ENCODE data around the gene DISC1. TPM values are rescaled to one million over a fixed set of nuclear protein-coding genes. Genes with fewer than 3 reads are reported as not detected.

Gene DISC1
- total and polyA plus RNA-seq, 11 donors = 0.76 to 12.8 (median 4.3) TPM

DNA sequence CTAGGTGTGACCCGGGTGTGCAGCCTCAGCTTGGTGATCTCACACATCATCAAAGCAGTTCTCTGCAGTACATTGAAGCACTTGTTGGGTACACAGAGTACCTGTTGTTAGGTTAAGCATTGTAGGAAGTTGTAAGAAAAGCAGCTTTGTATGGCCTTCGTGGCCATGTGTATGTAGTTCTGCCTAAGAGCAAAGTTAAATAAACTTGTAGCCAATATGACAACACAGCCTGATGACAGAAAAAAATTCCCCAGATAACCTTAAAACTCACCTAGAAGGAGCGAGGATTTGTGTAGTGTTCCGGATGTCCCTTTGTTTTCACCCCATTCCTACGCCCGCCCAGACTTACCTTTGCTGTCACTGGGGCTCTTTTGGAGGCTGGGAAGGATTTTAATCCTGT is 48.0 kb downstream of the DISC1 start:
- DNase-seq (no peak), ATAC-seq (no peak)
- TF ChIP-seq, protein P1, sequence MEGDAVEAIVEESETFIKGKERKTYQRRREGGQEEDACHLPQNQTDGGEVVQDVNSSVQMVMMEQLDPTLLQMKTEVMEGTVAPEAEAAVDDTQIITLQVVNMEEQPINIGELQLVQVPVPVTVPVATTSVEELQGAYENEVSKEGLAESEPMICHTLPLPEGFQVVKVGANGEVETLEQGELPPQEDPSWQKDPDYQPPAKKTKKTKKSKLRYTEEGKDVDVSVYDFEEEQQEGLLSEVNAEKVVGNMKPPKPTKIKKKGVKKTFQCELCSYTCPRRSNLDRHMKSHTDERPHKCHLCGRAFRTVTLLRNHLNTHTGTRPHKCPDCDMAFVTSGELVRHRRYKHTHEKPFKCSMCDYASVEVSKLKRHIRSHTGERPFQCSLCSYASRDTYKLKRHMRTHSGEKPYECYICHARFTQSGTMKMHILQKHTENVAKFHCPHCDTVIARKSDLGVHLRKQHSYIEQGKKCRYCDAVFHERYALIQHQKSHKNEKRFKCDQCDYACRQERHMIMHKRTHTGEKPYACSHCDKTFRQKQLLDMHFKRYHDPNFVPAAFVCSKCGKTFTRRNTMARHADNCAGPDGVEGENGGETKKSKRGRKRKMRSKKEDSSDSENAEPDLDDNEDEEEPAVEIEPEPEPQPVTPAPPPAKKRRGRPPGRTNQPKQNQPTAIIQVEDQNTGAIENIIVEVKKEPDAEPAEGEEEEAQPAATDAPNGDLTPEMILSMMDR (IDR thresholded peaks at IDR 0.05) = no peak
- no peak for TF ChIP-seq POLR2A (IDR thresholded peaks at IDR 0.05)
- peaks cover 0 to 4% (median 0%) of the 10 kb centered on the region in 12 donors for H3K4me1 ChIP-seq
- H3K9me3 ChIP-seq = peaks cover 0 to 17% (median 8%) of the 10 kb centered on the region in 12 donors
- H3K4me3 ChIP-seq = no peak overlapping the region
- H3K27ac ChIP-seq = no peak overlapping the region
- no peaks in the 10 kb centered on the region for H3K27me3 ChIP-seq
- 92 to 94% (median 93%) methylated on average over 6 of the region's 6 CpGs for WGBS, 4 donors
- H3K36me3 ChIP-seq = peaks cover 0 to 5% (median 0%) of the 10 kb centered on the region in 9 donors
- intact Hi-C loops (cut with DNase I) = no loop called here

DNA sequence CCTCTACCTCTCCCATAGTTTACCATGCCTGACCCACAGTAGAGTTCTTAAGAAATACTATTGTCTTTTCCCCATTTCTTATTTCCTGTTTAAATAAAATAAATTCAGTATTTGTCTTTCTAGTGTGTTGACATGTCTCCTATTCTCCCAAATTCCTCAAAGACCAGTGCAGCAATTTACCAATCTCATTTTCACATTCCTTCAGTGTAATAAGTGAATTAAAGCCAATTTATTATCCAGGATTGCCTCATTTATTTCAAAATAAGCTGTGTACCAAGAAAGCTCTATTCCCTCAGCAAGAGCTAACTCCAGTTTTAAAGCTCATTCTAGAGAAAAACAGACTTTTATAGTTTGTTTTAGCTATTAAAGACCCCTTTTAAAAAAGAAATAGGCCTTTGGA is 49.9 kb downstream of the DISC1 start:
- Histone ChIP-seq H3K27ac (no peak overlapping the region), H3K4me3 (no peak overlapping the region), H3K27me3 (no peaks in the 10 kb centered on the region), H3K9me3 (no peaks in the 10 kb centered on the region), H3K36me3 (peaks cover 0 to 5% (median 0%) of the 10 kb centered on the region in 9 donors), H3K4me1 (peaks cover 0 to 4% (median 0%) of the 10 kb centered on the region in 12 donors)
- DNase-seq (no peak), ATAC-seq (no peak)
- TF ChIP-seq, protein P1 (IDR thresholded peaks at IDR 0.05) = no peak
- no peak for TF ChIP-seq POLR2A (IDR thresholded peaks at IDR 0.05)
- intact Hi-C loops (cut with DNase I) = no loop called here

DNA sequence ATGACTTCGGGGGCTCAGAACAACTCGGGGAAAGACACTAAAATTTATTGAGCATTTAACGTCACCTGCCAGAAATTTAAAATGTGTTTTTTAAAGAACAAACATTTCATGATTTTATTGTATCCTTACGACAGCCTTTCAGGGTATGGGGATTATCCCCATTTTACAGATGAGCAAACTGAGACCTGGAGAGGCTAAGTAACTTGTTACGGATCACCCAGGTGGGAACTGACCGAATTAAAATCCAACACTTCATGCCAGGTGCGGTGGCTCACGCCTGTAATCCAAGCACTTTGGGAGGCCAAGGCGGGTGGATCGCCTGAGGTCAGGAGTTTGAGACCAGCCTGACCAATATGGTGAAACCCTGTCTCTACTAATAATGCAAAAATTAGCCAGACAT is 50.9 kb downstream of the DISC1 start:
- no peak overlapping the region for H3K4me3 ChIP-seq
- TF ChIP-seq POLR2A (IDR thresholded peaks at IDR 0.05) = no peak
- TF ChIP-seq, protein P1 (IDR thresholded peaks at IDR 0.05) = no peak
- no peak overlapping the region for H3K27ac ChIP-seq
- no peaks in the 10 kb centered on the region for H3K9me3 ChIP-seq
- 97% methylated on average over 10 of the region's 10 CpGs for WGBS, 4 donors
- DNase-seq (no peak), ATAC-seq (no peak)
- peaks cover 0 to 5% (median 0%) of the 10 kb centered on the region in 9 donors for H3K36me3 ChIP-seq
- H3K4me1 ChIP-seq = peaks cover 0 to 4% (median 0%) of the 10 kb centered on the region in 12 donors
- intact Hi-C loops (cut with DNase I) = no loop called here
- no peaks in the 10 kb centered on the region for H3K27me3 ChIP-seq

DNA sequence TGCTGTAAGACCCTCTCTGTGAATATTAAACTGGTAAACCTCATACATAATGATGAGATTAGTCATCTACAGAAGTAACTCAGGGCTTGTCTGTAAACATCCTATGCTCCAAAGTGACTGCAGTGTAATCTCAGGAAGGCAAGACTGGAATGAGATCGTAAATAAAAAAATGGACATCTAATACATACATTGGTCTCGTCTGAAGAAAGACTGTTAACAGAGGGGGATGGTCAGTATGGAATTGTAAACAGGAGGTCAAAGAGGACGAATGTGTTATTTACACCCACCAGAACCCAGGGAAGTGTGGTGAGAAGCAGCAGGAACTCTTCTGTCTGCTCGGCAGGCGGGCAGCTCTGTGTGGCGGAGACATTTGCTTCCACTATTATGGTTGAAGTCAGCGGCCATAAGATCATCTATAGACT is 51.4 kb downstream of the DISC1 start:
- ATAC-seq (no peak), DNase-seq (no peak)
- TF ChIP-seq, protein P1 (IDR thresholded peaks at IDR 0.05) = no peak
- no peak for TF ChIP-seq POLR2A (IDR thresholded peaks at IDR 0.05)
- Histone ChIP-seq H3K9me3 (no peaks in the 10 kb centered on the region), H3K27ac (no peak overlapping the region), H3K27me3 (no peaks in the 10 kb centered on the region), H3K4me3 (no peak overlapping the region), H3K4me1 (peaks cover 0 to 4% (median 0%) of the 10 kb centered on the region in 12 donors), H3K36me3 (peaks cover 0 to 5% (median 0%) of the 10 kb centered on the region in 9 donors)
- WGBS, 4 donors = 81 to 85% (median 84%) methylated on average over 7 of the region's 7 CpGs
- intact Hi-C loops (cut with DNase I) = no loop called here
